Measurements from ENCODE around the gene DCAF4. TPM values are rescaled to one million over a fixed set of nuclear protein-coding genes. Genes with fewer than 3 reads are reported as not detected.

Gene DCAF4
- total RNA-seq: 9.3 and 15.4 TPM in 2 replicates

GRCh38 chr14:72926292-72927028 lies at the start of gene DCAF4:
Gene DCAF4, plus strand, starts transcription at chr14:72926464. Its CDS starts 11,515 bp downstream, at chr14:72937979.

GRCh38 chr14:72893636-72894322 lies 32.5 kb upstream of the DCAF4 start, which contains the start of gene DPF3:
Gene DPF3, minus strand, starts transcription at chr14:72894101. Its CDS starts 13 bp downstream, at chr14:72894088.

Other genes with a start within 250 kb of the DCAF4 start
- gene DPF3, start 32.4 kb upstream of the DCAF4 start, total RNA-seq: 7.9 and 13.9 TPM in 2 replicates
- 22.0 and 26.6 TPM in 2 replicates for gene ZFYVE1, start 100.6 kb downstream of the DCAF4 start, total RNA-seq
- 24.6 and 42.5 TPM in 2 replicates for gene RBM25, start 132.1 kb downstream of the DCAF4 start, total RNA-seq
- 52.2 and 52.6 TPM in 2 replicates for gene PSEN1, start 210.0 kb downstream of the DCAF4 start, total RNA-seq